BLaER1 treated with 17β-estradiol and CSF1 and Interleukin-3, amounts not matched to agents 10 nM and 100 nM (cell line): ENCODE data around the gene COL25A1.

Experiments used
- H3K27ac ChIP-seq, 11 experiments: shearing (Covaris generic); formaldehyde crosslinking; 2 replicates each; pipeline ENCODE4 v1.8.1; 2022
- H3K27me3 ChIP-seq, 11 experiments: shearing (Covaris generic); formaldehyde crosslinking; 2 replicates each; pipeline ENCODE4 v1.8.1; 2022
- H3K36me3 ChIP-seq, 11 experiments: shearing (Covaris generic); formaldehyde crosslinking; 2 replicates each; pipeline ENCODE4 v1.8.1; 2022
- H3K4me1 ChIP-seq, 10 experiments: shearing (Covaris generic); formaldehyde crosslinking; 2 replicates each; pipeline ENCODE4 v1.8.1; 2022
- H3K4me2 ChIP-seq, 11 experiments: shearing (Covaris generic); formaldehyde crosslinking; 2 replicates each; pipeline ENCODE4 v1.8.1; 2022
- H3K4me3 ChIP-seq, 10 experiments: shearing (Covaris generic); formaldehyde crosslinking; 2 replicates each; pipeline ENCODE4 v1.8.1; 2022
- H3K9ac ChIP-seq, 11 experiments: shearing (Covaris generic); formaldehyde crosslinking; 2 replicates each; pipeline ENCODE4 v1.8.1; 2022
- H3K9me3 ChIP-seq, 11 experiments: shearing (Covaris generic); formaldehyde crosslinking; replicated peaks in 1 of 11; 2 replicates each; pipeline ENCODE4 v1.8.1; 2022
- H4K20me1 ChIP-seq, 11 experiments: shearing (Covaris generic); formaldehyde crosslinking; 2 replicates each; pipeline ENCODE4 v1.8.1; 2022
- Cebpa-rat ChIP-seq, 11 experiments: shearing (Covaris generic); IDR thresholded peaks; 2 replicates each; pipeline ENCODE4 v1.8.1; 2022

The COL25A1 gene

DNA sequence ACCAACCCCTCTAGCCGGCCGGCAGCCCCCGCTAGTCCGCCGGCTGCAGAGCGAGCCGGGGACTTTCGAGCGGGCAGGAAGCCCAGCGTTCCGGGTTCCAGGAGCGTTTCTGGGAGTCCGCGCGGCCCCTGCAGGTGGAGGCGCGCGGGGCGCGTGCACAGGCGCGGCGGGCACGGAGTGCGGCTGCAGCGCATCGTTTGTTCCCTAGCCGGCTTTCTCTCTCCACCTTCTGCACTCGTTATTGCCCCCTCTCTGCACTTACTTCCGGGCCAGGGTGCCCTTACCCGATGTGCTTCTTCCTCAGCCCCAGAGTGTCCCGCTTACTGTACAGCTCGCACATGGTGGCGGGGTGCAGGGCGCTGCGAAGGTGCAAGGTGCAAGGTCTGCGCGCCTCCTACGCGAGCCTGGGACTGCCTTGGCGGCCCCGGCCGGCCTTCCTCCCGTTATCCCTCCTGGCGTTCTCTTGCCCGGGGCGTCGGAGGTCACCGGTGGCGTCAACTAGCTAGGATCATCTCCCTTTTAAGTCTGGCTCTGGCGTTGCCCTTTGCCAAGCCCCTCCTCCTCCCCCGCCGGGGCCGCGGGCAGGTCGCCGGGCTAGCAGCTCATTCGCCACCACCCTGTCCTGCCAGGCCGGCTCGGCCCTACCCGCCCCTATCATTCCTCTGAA, 539.8 kb downstream of the COL25A1 start, which contains the start of gene ETNPPL:
ETNPPL (minus strand) TSS at position 495 of the 667 bp plus-strand sequence; CDS start at position 340, 155 bp downstream.
- no peak within 1 kb of the TSS for H3K9ac ChIP-seq
- peaks cover 0 to 9% (median 0%) of the 10 kb centered on the region in 11 experiments; a peak in 4 of 22 replicates for H3K36me3 ChIP-seq
- H3K4me3 ChIP-seq: peak within 1 kb of the TSS; percentile 6 to 54 (median 26); a peak in 15 of 20 replicates
- no peaks in the 10 kb centered on the region for H4K20me1 ChIP-seq
- no peak within 1 kb of the TSS for H3K27ac ChIP-seq
- H3K27me3 ChIP-seq: peaks cover 25 to 50% (median 36%) of the 10 kb centered on the region in 11 experiments
- H3K4me1 ChIP-seq: peaks cover 0 to 6% (median 0%) of the 10 kb centered on the region in 10 experiments; a peak in 1 of 20 replicates
- H3K9me3 ChIP-seq: peaks cover 31 to 40% (median 37%) of the 10 kb centered on the region in 11 experiments
- peak within 1 kb of the TSS in 8 of 11 experiments; percentile 3 to 37 (median 23); a peak in 10 of 22 replicates for H3K4me2 ChIP-seq
- no peak for TF ChIP-seq Cebpa-rat (IDR thresholded peaks at IDR 0.05)
